Activated T-cell treated with anti-CD3 and anti-CD28 coated beads for 48 hours (primary cell): Measurements from ENCODE around the gene C8G.
A peak's percentile ranks its signal among the peaks of the same experiment; 100 is the strongest.

Experiments used
- DNase-seq: peaks from one replicate; pipeline ENCODE4 v3.0.0-alpha.2; 2020; ENCODE audit warnings: low read depth

The C8G gene

DNA sequence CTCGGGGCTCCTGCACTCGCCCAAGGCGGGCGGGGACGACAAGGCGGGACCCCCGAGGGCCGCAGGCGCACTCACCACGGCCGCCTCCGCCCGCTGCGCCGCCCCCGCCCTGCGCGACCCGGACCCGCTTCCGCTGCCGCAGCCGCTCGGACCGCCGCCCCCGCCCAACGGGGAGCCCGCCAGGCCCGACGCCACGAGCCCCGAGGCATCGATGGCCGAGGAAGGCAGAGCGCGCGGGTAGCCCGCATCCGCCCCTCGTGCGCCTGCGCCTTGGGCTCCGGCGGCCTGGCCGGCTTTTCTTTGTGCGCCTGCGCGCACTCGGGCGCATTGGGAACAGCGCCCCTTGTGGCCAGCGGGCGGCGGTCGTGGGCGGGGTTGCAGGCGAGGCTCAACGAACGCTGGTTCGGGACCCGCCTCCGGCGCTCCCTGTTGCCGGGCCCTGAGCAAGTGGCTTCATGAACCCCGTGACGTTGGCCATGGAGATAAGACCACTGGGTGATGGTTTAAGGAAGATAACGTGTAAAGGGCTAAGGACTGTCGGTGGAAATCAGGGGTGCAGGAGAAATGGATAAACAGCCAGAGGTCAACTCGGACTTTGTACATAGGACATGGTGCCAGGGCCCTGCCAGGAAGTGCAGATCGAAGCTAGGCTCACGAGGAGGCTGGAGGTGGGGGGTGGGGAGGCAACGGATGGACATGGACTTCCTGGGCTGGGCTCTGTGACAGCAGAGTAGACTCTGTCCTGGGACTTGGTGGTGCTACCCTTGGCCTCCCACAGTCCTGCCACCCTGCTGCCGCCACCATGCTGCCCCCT is at the start of gene C8G, which contains the start of gene FBXW5:
TSS of gene C8G (plus strand) at position 725 of the 814 bp plus-strand sequence. CDS start at position 803, 78 bp downstream.
TSS of gene FBXW5 (minus strand) at position 220 of the 814 bp plus-strand sequence. CDS start 655 bp downstream, outside the sequence.
- DNase-seq = peak; percentile 98

DNA sequence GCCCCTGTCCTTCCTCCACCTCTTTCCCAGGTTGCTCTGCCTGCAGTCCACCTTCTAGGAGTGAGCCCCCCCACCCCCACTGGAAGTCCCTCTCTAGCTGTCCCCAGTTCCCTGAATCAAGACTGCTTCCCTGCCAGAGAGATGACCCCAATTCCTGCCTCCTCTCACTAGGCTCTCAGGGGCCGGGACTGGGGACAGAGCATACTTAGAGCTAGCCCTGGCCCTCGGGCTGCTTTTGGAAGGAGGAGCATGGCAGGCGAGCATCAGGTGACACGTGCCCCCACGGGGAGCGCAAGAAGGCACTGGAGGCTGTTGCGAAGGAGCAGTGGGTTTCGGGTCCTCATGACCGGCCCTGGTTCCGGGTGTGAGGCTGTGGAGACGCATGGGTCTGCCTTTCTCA is 49.0 kb upstream of the C8G start:
- DNase-seq = no peak

DNA sequence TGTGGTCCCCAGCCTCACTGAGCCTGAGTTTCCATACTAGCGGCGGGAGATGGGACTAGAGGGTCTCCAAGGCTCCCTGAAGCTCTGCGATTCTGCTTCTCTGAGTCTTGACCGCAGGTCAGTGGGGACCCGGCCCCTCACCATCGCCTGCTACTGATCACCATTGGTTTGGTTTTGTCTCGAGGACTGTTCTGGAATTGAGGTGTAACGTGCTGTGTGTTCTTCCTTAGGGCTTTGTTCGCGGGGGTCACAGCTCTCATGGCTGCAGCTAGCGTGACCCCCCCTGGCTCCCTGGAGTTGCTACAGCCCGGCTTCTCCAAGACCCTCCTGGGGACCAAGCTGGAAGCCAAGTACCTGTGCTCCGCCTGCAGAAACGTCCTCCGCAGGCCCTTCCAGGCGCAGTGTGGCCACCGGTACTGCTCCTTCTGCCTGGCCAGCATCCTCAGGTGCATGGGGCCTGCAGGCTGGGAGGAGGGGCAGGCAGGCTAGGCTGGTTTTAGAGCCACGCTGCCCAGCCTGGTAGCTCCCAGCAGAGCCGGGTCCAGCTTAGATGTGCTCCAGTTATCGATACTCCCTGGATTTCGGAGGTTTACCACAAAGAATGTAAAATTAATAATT is 46.5 kb upstream of the C8G start:
- DNase-seq = no peak

DNA sequence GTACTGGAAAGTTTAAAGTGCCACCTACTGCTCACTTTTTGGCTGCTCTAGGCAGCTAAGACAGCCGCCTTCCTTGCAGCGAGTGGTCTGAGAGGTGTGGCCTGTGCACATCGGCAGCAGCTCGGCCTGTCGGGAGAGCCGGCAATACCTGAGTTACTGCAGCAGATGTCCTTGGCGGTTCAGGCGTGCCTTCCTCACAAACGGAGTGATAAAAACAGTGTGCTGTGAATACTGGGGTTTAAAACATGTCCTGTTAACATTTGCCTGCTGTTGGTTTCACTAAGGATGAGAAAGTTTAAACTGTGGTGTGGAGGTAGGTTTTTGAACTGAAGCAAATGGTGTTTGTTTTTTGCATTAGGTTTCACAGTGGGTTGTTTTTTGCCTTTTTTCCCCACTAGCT is 45.8 kb upstream of the C8G start:
- no peak for DNase-seq

DNA sequence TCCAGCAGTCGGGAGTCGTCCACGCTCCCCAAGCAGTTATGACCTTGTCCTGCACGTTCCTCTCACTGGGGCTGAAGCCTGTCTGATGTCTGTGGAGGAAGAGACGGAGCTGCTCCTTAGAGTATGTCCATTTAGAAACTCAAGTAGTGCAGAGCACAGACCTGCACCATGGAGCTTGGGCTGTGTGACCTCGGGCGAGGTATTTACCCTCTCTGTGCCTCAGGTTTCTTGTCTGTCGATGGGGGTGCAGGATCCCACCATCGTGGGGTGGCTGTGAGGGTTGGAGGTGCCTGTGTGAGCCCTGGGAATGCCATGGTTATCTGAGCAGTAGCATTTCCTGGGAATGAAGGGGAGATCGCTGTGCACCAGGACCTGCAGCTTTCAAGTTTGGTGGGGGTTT is 44.5 kb upstream of the C8G start:
- no peak for DNase-seq

DNA sequence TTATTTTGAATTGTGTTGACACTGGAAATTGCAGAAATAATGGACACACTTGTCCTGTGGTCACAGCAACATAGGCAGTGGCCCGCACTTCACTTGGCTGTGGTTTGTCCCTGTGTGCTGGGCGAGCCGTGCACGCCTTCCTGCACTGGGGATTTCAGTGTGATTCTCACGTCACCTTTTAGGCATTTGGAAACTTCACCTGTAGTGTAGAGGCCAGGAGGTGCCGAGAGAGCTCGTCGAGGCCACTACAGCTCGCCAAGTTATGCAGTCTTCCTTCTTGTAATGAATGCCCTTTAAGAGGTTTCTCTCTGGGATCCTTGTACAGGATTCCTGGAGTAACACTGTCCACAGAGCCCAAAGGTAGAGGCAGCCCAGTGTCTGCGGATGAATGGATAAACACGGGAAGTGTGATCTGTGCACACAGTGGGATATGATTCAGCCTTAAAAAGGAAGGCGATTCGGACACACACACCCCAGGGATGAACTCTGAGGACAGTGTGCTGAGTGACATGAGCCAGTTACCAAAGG is 44.0 kb upstream of the C8G start:
- no peak for DNase-seq

DNA sequence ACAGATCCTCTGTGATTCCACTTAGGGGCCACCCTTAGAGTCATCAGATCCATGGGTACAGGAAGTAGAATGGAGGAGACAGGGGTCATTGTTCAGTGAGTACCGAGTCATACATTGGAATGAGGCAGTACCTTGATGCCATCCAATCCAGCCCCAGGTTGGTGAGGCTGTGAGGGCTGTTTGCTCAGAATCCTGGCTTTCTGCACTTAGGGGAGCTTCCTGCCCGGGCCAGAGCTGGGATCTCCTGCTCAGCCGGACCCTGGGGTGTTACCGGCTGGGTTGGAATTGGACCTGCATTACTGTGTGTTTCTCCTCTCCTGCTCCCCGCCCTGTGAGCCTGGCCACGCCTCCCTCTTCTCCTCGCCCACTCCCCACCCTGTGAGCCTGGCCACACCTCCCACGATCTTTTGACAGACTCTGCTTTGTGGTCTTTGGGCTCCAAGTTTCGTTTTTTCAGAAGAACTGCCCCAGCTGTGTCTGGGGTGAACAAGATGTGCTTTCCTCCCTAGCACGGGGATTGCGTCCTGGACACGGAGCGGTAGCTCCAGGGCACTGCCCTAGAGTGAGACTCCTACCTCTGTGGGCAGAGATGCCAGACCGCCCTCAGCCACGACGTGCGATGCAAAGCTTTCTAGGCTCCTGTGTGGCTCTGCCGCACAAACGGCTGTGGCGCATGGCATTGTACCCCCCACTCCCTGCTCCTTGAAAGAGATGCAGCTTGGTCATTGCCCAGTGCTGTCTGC is 43.4 kb upstream of the C8G start:
- DNase-seq = peak; percentile 68

DNA sequence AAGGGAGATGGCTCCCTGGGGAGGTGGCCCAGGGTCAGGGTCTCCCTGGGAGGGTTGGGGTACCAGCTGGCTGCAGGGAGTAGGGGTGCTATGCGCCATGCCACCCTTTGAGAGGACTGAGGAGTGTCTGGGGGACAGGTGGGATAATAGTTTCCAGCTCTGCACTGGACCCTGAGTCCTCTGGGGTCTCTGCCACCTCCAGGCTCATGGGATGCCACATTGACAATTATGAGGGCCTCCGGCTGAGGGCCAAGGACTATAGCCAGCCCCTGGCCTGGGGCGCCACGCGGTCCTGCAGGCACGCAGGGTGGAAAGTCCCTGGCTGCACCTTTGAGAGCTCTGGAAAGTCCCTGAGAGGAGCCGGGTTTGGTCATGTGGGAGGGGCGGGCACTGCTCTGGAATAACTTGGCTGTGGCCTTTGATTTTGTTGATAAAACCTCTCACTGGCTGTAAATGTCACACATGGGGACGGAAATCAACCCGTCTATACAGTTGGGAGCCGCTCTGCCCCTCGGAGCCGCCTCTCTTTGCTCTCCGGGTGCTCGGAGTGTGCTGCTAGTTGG is 42.7 kb upstream of the C8G start:
- DNase-seq = peak; percentile 82

DNA sequence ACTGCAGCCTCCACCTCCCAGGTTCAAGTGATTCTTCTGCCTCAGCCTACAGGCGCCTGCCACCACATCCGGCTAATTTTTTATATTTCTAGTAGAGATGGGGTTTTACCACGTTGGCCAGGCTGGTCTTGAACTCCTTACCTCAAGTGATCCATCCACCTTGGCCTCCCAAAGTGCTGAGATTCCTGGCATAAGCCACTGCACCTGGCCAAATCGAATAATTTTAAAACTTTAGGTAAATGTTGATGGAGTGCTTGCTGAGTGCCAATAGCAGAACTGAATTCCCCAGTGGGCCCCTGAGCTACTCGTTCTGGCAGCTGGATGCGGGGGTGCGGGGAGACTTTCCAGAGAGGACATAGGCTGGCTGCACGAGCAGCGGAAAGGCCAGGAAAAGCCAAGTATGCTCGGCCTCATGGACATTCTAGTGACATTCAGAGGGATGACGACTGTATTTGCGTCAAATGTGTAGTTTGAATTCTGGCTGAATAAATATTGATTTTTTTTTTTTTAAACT is 41.9 kb upstream of the C8G start:
- DNase-seq = no peak

DNA sequence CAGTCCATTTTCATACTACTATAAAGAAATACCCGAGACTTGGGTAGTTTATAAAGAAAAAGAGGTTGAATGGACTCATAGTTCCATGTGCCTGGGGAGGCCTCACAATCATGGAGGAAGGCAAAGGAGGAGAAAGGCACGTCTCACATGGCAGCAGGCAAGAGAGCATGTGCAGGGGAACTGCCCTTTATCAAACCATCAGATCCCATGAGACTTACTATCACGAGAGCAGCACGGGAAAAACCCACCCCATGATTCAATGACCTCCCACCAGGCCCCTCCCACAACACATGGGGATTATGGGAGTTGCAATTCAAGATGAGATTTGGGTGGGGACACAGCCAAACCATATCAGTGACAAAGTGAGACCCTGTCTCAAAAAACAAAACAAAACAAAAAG is 38.8 kb upstream of the C8G start:
- DNase-seq = no peak

DNA sequence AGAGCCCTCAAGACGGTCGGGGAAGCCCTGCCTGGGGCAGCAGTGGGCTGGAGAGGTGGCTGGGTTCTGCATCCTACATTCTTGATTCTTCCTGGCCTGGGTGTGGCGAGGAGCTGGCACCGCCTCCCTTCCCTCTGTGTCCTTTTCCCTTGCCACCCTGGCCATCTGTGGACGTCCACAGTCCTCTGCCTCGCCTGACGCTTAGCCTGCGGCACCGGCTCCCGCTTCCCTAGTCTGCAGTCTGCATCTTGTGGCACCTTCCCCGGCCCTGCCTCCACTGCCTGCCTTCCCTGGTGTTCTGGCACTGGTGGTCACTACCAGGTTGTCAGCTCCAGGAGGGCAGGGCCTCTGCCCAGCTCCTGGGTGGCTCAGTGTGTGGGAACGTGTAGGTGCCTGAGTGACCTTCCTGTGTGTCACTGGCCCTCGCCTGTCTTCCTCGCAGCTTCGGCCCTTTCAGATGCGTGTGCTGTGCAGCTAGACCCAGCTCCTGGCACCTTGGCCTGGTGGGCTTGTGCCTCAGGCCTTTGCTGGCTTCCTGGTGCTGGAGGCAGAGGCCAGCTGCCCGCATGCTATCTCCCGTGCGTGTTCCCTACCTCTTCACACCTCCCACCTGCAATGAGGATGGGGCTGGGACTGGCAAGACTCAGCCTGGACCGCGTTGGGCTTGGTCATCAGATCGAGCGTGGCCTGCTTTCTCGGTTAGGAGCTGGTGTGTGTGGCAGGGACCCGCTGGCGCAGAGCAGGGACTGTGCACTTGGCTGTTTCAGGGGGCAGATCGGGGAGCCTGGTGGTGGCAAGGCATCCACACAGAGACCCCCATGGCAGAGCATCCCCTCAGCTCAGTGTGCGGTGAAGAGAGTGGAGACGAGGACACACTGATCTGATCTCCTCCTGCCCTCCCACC is 37.8 kb upstream of the C8G start:
- DNase-seq = no peak

DNA sequence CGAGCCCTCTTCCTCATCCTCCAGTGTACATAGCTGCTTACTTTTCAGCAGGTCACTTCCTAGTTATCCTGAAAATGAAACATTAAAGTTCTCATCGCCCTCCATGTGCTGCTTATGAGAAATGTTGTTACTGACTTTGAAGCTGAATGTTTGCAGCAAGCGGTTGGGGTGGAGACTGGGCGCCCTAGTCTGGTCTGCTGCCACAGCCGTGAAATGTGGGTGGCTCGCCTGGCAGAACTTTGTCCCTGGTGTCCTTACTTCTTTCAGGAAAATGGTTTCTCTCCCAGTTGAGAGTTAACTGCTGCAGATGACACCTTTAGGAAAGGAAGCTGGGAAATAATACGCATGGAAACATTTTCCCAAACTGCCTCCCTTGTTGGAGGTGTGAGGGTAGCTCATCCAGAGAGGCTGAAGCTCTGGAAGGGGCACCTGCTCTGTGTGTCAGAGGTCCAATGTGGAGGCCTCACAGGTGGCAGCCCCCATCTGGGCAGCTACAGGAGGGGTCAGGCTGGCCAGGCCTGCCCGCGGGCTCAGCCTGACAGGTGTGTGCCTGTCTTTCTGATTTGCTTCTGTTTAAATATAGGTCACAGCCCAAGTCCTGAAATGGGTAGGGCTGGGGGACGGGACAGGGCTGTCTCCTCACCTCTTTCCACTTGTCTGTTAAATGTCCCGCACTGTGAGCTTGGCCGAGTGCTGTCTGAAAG is 34.7 kb upstream of the C8G start:
- no peak for DNase-seq

DNA sequence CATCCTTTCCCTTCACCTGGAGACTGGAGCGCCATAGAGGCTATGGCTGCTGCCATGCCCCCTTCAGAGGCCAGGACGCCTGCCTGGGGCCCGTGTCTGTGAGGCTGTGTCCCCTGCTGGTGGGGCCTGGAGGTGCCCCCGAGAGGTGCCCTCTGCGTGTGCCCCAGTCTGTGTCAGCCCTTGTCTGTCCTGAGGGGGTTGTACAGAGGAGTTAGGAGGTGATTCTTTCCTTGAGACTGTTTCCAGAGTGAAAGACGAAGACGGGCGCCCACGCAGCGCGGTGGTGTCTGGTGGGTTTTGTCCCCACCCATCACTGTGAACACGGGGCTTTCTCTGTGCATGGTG is 34.2 kb upstream of the C8G start:
- DNase-seq = no peak

DNA sequence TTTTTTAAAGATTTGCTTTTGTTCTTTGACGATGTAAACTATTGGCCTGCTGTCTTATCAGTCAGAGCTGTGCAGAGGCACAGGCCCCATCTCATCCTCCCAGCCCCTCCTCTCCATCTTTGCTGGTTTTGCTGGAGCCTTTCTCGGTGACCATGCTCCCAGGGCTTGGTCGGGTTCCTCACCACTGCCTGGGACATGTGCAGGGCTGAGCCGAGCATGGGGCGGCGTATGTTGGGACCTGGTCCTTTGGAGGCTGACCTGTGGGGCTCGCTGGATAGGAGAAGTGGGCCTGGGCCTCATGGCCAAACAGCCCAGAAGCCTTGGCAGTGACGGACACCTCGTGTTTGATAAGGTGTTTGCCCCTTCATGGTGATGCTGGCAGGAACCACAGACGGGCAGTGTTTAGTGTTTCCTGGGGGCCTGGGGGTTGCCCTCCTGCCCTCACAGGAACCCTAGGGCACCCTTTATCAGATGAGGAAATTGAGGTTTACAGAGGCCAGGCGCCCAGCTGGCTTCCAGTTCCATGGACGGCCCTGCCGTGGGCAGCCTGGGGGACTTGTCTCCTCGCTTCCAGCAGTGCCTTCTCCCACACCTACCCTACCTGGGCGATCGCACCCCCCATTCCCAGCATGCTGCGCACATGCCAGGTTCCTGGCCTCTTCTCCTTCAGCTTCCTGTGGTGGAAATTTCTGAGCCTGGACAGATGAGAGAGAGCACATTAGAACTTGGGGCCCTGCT is 31.2 kb upstream of the C8G start:
- DNase-seq = no peak

DNA sequence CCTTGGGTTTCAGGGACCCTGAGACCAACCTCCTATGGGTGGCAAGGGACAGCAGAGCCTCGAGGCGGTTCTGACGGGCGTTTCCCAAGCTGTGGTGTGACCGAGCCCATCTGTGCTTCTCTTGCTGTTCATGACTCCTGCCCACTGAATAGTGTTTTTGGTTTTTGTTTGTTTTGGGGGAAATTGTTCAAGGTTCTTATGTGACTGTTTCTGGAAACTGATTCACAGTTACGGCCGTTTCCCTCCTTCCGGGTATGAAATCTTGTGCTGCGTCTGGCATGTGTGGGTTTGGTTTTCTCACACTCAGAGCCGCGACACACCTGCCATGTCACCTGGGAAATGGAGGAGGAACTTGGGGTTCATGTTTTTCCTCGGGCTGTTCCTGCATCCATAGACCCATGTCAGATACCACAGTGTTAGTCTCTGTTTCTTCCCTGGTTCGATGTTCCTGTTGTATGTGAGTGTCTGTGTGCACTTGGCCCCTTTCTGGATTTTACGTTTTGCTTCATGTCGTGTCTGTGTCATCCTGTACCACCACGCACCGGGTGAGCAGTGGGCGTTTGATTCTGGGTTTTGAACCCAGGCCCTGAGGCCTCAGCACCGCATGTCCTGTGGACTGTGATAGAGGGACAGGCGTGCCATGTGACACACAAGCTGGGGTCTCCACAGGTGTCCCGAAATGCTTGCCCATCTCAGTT is 29.3 kb upstream of the C8G start:
- no peak for DNase-seq

DNA sequence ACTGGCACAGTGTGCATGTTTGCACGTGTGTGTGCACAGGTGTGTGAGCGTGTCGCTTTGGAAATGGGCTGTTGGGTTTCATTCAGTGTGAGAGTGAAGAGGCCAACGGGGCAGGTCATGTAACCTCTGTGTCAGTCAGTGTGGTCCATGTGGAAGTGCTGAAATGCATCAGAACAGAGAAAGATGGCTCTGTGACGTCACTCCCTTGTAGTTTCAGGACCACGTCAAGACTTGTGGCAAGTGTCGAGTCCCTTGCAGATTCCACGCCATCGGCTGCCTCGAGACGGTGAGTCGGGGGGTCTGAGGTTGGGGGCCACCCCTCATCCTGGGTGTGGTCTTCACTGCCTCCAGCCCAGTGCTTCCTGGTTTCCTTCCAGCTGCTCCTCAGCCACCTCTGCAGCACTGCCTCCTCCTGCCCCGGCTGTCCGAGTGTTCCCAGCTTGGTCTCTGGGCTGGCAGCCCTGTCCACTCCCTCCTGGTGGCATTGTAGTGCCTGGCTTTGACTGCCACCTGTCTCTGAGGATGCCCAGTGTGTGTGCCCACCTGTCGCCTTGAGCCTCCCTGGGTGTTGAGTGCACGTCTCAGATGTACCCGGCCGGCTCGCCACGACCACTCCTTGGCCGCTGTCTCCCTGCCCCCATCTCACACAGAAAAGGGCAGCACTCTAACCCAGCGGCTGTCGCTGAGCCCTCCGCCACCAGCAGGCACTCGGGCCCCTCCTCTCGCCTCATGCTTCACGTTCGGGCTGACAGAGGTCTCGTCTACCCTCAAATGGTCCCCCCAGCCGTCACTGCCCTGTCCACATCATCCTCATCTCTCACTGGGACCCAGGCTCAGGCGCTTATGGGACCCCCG is 28.5 kb upstream of the C8G start:
- DNase-seq = no peak

DNA sequence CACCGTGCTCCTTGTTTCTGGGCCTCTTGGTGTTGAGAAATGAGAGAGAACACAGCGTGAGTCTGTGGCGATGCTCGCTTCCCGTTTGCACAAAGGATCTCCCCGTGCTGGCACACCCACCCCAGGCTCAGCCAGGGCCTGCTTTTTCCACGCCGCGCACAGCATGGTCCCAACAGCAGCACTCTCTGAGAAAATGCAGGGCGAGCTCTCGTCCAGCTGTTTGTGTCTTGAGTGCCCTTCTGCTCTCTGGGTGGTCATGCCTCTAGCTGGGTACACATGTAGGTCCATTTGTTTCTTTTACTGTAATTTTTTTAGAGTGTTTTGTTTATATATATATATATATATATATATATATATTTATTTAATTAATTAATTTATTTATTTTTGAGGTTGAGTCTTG is 27.1 kb upstream of the C8G start:
- DNase-seq = no peak

DNA sequence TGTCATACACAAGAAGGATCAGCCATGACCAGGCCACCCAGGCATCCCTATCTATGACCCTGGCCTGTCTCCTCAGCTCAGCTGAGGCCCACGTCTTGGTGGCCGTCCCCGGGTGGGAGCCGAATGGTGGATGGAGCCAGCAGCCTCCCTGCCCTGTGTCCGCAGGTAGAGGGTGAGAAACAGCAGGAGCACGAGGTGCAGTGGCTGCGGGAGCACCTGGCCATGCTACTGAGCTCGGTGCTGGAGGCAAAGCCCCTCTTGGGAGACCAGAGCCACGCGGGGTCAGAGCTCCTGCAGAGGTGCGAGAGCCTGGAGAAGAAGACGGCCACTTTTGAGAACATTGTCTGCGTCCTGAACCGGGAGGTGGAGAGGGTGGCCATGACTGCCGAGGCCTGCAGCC is 25.0 kb upstream of the C8G start:
- DNase-seq = no peak
